GM19193 (cell line): ENCODE results near the gene CCNH.

Experiments
- POLR2A ChIP-seq: IDR thresholded peaks from 4 replicates; pipeline ENCODE4 v1.6.1; 2011; ENCODE audit not compliant: insufficient read depth, insufficient read length; ENCODE audit errors: extremely low read depth

Gene CCNH

DNA sequence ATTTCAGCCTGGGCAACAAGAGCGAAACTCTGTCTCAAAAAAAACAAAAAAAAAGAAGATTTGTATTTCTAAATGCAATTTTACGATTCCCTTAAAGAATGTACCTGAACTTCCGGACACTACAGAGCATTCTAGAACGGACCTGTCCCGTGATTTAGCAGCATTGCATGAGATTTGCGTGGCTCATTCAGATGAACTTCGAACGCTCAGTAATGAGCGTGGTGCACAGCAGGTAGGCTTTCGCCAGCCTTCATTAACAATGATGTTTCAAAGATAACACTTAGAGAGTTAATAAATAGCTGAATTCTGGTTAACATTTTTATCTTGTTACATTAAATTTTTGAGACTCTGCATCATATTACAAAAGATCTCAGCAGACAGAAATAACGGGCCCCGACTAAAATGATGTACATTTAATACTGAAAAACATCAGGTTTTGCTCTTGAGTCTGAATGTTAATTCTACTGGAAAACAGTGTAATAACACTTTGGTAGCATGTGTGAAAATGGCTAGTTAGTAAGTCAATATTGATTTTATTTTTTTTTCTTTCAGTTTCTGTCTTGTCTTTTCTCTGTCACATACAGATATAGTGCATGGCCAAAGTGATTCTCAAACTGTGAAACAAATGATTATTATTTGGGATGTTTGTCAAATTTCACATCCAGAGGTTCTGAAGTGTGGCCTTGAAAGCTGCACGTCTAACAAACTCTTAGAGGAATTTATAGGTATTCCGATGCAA lies 23.3 kb downstream of the CCNH start:
- TF ChIP-seq POLR2A, result no peak

DNA sequence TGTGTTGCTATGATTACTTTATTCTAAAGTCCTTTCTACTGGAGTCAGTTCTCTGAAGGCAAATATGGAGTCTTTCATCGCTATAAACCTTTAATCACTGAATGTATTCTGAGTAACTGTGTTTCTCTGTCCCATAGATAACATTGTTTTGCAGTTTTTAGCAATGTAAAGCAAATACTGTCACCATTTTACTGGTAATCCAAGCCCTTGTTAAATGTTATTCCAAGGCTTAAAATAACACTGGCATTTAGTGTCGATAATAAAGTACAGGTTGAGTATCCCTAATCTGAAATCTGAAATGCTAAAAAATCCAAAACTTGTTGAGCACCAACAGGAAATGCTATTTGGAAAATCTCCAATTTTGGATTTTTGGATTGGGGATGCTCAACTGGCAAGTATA lies 24.6 kb downstream of the CCNH start:
- no peak for TF ChIP-seq POLR2A

DNA sequence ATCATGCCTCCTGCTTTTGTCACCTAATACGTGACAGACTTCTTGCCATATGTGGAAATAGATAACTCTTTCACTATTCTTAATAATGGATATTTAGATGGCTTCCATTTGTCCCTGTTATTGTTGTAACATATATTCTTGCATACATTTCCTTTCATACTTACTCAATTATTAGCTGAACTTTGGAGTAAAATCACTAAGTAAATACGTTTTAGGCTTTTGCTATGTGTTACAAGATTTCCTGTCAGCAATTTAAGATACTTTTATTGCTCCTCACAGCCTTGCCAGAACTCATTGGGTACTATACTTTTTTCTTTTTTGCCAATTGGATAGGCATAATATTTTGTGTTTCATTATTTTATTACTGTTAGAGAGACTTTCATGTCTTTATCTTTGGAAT lies 26.9 kb downstream of the CCNH start:
- TF ChIP-seq POLR2A, result no peak

- no peak for TF ChIP-seq POLR2A
Measured at GRCh38 chr5:87383216-87383615, 29.5 kb downstream of the CCNH start.

DNA sequence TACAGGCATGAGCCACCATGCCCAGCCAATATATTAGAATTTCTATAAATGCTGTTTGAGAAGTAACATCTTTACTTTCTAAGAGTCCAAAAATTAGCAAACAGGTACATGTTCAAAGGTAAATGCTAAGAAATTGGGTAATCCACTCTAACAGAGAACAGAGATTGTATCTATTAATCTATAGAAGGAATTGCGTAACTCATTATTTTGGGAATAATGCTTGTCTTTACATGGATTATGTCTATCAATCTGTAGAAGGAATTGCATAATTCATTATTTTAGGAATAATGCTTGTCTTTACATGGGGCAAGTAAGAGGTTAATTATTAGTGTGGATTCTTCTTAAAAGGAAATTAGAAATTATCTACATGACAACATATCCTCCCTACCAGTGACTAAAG lies 30.5 kb downstream of the CCNH start:
- no peak for TF ChIP-seq POLR2A

DNA sequence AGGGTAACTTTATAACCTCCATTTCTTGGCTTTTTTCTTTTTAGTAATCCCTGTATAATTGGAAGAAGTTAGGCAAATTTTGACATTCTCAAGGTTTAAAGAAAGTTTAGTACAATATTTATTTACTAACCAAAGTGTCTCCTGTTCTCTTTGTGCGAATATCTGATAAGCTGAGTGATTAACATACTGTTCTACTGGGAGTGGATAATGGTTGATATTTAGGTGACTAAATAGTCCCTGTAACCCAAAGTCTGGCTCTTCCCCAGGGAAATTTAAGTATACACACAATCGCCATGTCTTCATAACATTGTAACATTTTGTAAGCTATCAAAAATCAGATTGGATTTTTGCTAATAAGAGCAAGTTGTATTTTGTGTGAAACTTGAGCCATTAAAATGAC lies 40.0 kb downstream of the CCNH start:
- TF ChIP-seq POLR2A, result no peak

DNA sequence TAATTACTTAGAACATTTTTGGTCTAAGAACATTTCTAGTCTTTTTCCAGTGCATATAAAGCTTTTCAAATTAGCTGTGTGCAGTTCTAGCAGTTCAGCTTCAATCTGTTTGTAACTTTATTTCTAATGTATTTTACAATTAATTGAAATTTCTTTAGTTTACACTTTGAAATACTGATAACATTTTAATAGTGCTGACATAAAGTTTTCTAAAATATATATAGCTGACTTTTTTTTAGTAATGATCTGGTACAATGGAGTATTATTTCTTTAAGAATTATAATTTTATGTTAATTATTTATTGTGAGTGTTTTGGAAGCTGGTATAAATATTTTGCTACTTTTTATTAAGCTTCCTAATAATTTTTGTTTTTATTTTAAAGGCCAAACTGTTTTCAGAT lies 43.3 kb downstream of the CCNH start:
- no peak for TF ChIP-seq POLR2A

GRCh38 chr5:87368601-87369000 lies 44.1 kb downstream of the CCNH start:
- TF ChIP-seq POLR2A, result no peak

GRCh38 chr5:87367243-87367642 lies 45.5 kb downstream of the CCNH start:
- TF ChIP-seq POLR2A, result no peak

GRCh38 chr5:87361536-87362213 lies 51.1 kb downstream of the CCNH start:
- no peak for TF ChIP-seq POLR2A

DNA sequence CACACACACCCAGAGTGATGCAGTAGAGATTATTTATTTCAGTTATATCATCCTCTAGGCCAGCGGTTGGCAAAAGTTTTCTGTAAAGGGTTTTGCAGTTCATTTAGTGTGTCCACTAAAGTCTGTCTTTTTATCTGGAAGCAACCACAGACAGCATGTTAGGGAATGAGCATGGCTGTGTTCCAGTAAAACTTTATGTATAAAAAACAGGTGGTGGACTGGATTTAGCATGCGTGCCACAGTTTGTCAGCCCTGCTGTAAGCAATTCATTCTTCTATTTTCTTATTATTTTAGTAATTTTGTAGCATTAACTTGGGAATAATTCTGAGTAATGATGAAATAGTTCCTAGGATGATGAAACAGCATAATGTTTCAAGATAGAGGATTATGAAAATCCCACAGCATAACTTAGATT lies 51.7 kb downstream of the CCNH start:
- no peak for TF ChIP-seq POLR2A

- no peak for TF ChIP-seq POLR2A
Measured at GRCh38 chr5:87360132-87360531, 52.6 kb downstream of the CCNH start.

DNA sequence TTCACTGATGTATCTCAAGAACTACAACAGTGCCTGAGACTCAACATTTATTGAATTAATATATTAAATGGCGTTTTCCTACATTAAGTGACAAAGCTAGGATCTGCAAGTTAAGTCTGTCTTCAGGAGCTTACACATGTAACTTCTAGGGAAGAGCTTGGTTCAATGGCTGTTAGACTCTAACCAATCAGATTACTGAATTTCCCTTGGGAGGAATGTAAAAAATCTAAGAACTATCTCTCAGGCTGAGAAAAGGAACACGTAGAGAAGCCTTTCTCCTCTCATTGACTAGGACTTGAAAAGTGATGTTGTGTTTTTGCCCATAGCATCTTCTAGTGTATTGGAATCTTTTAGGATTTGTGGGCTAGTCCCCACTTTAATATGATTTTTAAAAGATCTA lies 53.6 kb downstream of the CCNH start:
- no peak for TF ChIP-seq POLR2A

- no peak for TF ChIP-seq POLR2A
Measured at GRCh38 chr5:87354496-87354895, 58.2 kb downstream of the CCNH start.

DNA sequence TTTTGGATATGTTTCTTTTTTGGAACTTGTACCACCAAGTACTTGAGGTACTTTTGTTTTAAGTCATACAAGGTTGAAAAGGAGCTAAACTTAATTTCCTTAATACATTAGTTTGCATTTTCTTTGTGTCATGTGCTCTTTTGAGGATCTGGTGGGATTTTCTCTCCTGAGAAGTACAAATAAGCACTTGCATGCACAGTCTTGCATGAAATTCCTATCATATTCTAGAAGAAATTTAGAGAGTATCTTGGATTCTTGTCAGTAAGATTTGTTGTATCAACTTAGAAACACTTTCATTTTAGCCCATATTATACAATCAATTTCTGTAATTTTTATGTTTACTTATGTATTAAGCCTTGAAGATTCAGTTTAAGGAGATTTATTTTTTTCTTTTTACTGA lies 64.9 kb downstream of the CCNH start:
- TF ChIP-seq POLR2A, result no peak

DNA sequence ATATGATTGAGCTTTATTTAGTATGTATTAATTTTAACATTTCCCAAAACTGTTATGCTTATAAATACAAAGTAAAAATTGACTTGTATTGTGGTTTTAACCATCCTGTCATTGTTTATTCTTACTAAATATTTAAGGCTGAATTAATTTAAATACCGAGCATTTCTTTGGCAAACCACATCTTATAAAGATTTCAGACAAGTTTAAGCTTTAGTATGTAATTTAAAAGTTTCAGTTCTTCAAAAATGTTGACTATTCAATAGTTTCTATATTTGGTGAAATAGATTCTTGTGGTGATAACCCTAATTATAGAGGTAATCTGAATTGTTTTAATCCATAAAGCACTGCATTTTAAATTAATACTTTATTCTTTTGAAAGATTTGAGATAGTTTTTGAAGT lies 65.5 kb downstream of the CCNH start:
- no peak for TF ChIP-seq POLR2A
